Adrenal gland (tissue), 5 donors: ENCODE measurements around the gene PRDM1.

Experiments
- POLR2A ChIP-seq, 2 donors: fragments of 450-650 bp; IDR thresholded peaks; one replicate each; pipeline ENCODE4 v1.6.1; 2017; ENCODE audit warnings: antibody characterized with exemption in 2 of 2, mild to moderate bottlenecking in 2 of 2, moderate library complexity in 1 of 2
- TF ChIP-seq, protein P1 (sequence below), 6 experiments: fragments of 450-650 bp in 4 of 6; fragments of 200-600 bp in 2 of 6; sonication (generic) in 1 of 6; IDR thresholded peaks; 1 replicate in 5 of 6; 2 replicates in 1 of 6; pipeline versions ENCODE4 v1.5.1 to v1.8.0; 2016 to 2021; ENCODE audit warnings: antibody characterized with exemption in 6 of 6, mild to moderate bottlenecking in 2 of 6, moderate library complexity in 1 of 6
- donor health status: DM: no; HTN: no; CAD: no.

DNA sequence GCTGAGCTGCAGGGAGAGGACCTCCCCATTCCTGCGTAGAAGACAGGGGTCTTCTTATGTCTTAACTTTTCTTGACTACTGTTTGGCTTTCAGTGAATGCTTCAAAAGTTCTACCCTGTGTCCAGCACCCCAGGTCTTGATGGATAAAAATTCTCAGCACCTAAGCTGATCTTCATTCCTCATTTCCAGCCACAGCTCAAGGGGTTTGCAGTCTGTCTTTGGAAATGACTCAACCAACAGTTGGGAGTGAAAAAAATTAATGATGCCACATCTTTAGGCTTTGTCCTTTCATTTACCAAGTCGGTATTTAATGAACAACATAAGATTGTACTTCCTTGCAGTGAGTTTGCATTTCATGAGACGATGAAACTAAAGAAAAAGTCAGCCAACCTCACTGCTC lies 40.3 kb downstream of the PRDM1 start:
- TF ChIP-seq, protein P1, sequence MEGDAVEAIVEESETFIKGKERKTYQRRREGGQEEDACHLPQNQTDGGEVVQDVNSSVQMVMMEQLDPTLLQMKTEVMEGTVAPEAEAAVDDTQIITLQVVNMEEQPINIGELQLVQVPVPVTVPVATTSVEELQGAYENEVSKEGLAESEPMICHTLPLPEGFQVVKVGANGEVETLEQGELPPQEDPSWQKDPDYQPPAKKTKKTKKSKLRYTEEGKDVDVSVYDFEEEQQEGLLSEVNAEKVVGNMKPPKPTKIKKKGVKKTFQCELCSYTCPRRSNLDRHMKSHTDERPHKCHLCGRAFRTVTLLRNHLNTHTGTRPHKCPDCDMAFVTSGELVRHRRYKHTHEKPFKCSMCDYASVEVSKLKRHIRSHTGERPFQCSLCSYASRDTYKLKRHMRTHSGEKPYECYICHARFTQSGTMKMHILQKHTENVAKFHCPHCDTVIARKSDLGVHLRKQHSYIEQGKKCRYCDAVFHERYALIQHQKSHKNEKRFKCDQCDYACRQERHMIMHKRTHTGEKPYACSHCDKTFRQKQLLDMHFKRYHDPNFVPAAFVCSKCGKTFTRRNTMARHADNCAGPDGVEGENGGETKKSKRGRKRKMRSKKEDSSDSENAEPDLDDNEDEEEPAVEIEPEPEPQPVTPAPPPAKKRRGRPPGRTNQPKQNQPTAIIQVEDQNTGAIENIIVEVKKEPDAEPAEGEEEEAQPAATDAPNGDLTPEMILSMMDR (IDR thresholded peaks at IDR 0.05) = no peak
- TF ChIP-seq POLR2A (IDR thresholded peaks at IDR 0.05) = no peak
